Osteoblast (primary cell): ENCODE data around the gene NFATC3. TPM values are rescaled to one million over a fixed set of nuclear protein-coding genes. Genes with fewer than 3 reads are reported as not detected.

Source experiments
- DNase-seq: peaks from one replicate; pipeline ENCODE4 v3.0.0; 2011; ENCODE audit warnings: low spot score, mixed read lengths; ENCODE audit not compliant: insufficient read length; ENCODE audit errors: missing footprints
- H2AFZ ChIP-seq: 2 replicates; pipeline ENCODE4 v1.6.0; 2011; ENCODE audit warnings: mild to moderate bottlenecking, low read length
- H3K27ac ChIP-seq: 2 replicates; pipeline ENCODE4 v1.5.1; 2011; ENCODE audit warnings: mild to moderate bottlenecking, low read depth, low read length, moderate library complexity
- H3K27me3 ChIP-seq: 2 replicates; pipeline ENCODE4 v1.6.0; 2012; ENCODE audit warnings: mild to moderate bottlenecking, control low read depth, inconsistent platforms, low read length, moderate library complexity; ENCODE audit not compliant: insufficient read depth
- H3K36me3 ChIP-seq: 2 replicates; pipeline ENCODE4 v1.5.1; 2011; ENCODE audit warnings: mild to moderate bottlenecking, low read length, control low read depth, moderate library complexity; ENCODE audit not compliant: insufficient read depth
- H3K4me1 ChIP-seq: 2 replicates; pipeline ENCODE4 v1.5.1; 2011; ENCODE audit warnings: mild to moderate bottlenecking, low read length, control low read depth, moderate library complexity; ENCODE audit not compliant: insufficient read depth
- H3K4me2 ChIP-seq: 2 replicates; pipeline ENCODE4 v1.6.0; 2011; ENCODE audit warnings: mild to moderate bottlenecking, low read length; ENCODE audit not compliant: insufficient read depth
- H3K4me3 ChIP-seq: fragments of 200-600 bp; sonication (generic); 3 replicates; pipeline ENCODE4 v1.5.1; 2012; ENCODE audit warnings: mild to moderate bottlenecking, low read length, inconsistent platforms; ENCODE audit not compliant: insufficient read depth
- H3K79me2 ChIP-seq: 2 replicates; pipeline ENCODE4 v1.6.0; 2012; ENCODE audit warnings: mild to moderate bottlenecking, low read length, control low read depth, inconsistent platforms; ENCODE audit not compliant: insufficient read depth
- H3K9me3 ChIP-seq: 2 replicates; pipeline ENCODE4 v1.5.1; 2011; ENCODE audit warnings: low read depth, low read length, control low read depth
- H4K20me1 ChIP-seq: 2 replicates; pipeline ENCODE4 v1.6.0; 2012; ENCODE audit warnings: mild to moderate bottlenecking, low read length, control low read depth; ENCODE audit not compliant: insufficient read depth
- total RNA-seq: library from RNA; depleted of rRNA; stranded (reverse); fragments of >200 nt; gene quantifications from 2 replicates; pipeline ENCODE4 v1.2.3, GENCODE V29; 2012
- TF ChIP-seq, protein P1 (sequence below): IDR thresholded peaks from 2 replicates; pipeline ENCODE4 v1.5.1; 2011; ENCODE audit warnings: mild to moderate bottlenecking, low read depth, low read length, moderate library complexity; ENCODE audit errors: extremely low read depth

NFATC3 gene
- total RNA-seq, 1 donor, result 36.2 TPM

DNA sequence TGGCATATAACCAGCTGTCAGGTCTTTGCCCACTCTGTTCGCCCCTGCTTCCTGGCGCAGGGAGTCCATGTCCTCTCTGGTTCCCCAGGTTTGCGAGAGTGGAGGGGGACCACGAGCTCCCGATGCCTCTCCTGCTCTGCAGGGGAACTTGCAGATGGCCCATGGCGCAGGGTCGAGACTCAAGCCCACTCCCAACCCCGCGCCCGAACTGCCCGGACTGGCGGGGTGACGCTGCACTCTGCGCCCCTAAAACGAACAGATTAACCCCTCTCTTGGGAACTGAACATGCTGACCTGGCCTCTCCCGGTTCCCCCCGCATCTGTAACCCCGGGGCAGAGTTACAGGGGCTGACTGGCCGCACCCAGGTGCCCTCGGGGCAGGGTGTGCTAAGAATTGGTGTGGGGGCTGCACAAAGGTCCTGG, 159.3 kb downstream of the NFATC3 start:
- no peaks in the 10 kb centered on the region for H3K27me3 ChIP-seq
- DNase-seq, result peak; percentile 69
- H3K9me3 ChIP-seq, result no peaks in the 10 kb centered on the region
- H3K27ac ChIP-seq, result peak overlapping the region; percentile 66
- H3K79me2 ChIP-seq, result peaks cover 45% of the 10 kb centered on the region
- H4K20me1 ChIP-seq, result no peaks in the 10 kb centered on the region
- TF ChIP-seq, protein P1, sequence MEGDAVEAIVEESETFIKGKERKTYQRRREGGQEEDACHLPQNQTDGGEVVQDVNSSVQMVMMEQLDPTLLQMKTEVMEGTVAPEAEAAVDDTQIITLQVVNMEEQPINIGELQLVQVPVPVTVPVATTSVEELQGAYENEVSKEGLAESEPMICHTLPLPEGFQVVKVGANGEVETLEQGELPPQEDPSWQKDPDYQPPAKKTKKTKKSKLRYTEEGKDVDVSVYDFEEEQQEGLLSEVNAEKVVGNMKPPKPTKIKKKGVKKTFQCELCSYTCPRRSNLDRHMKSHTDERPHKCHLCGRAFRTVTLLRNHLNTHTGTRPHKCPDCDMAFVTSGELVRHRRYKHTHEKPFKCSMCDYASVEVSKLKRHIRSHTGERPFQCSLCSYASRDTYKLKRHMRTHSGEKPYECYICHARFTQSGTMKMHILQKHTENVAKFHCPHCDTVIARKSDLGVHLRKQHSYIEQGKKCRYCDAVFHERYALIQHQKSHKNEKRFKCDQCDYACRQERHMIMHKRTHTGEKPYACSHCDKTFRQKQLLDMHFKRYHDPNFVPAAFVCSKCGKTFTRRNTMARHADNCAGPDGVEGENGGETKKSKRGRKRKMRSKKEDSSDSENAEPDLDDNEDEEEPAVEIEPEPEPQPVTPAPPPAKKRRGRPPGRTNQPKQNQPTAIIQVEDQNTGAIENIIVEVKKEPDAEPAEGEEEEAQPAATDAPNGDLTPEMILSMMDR, result no peak
- H3K4me3 ChIP-seq, result peak overlapping the region; percentile 100
- peaks cover 23% of the 10 kb centered on the region for H3K4me1 ChIP-seq
- H3K4me2 ChIP-seq, result peak overlapping the region; percentile 99
- H2AFZ ChIP-seq, result peak overlapping the region; percentile 93
- H3K36me3 ChIP-seq, result no peaks in the 10 kb centered on the region

GRCh38 chr16:68244903-68245853, 160.0 kb downstream of the NFATC3 start, which contains the start of gene PLA2G15:
PLA2G15 (plus strand) TSS chr16:68245373; CDS start chr16:68245427, 54 bp downstream.
- Histone ChIP-seq H3K4me3 (peak within 1 kb of the TSS; percentile 100), H3K9me3 (no peaks in the 10 kb centered on the region), H3K4me2 (peak within 1 kb of the TSS; percentile 99), H4K20me1 (no peaks in the 10 kb centered on the region), H3K27ac (peak within 1 kb of the TSS; percentile 66), H3K36me3 (no peaks in the 10 kb centered on the region), H3K27me3 (no peaks in the 10 kb centered on the region), H2AFZ (peak within 1 kb of the TSS; percentile 93), H3K4me1 (peaks cover 23% of the 10 kb centered on the region), H3K79me2 (peaks cover 45% of the 10 kb centered on the region)
- TF ChIP-seq, protein P1, result no peak
- DNase-seq, result peak; percentile 99

DNA sequence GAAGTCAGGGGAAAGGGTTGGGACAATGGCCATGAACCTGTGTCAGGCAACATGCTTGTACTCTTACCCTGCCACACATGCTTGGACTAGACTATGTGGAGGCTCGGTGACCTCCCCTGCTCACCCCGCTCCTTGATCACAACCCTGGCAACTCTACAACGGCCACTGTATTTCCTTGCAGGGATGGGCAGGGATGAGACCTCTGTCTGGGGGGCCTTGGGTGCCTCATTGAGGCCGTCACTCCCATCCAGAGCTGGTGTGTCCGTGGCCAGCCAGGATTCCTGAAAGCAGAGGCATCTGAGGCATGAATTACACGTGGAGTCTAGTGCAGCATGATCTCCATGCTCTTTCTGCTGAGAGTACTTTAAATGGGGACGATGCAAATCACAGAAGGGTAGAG, 161.0 kb downstream of the NFATC3 start:
- no peaks in the 10 kb centered on the region for H3K27me3 ChIP-seq
- H4K20me1 ChIP-seq, result no peaks in the 10 kb centered on the region
- peak overlapping the region; percentile 100 for H3K4me3 ChIP-seq
- peak overlapping the region; percentile 99 for H3K4me2 ChIP-seq
- H3K79me2 ChIP-seq, result peaks cover 48% of the 10 kb centered on the region
- H3K9me3 ChIP-seq, result no peaks in the 10 kb centered on the region
- H2AFZ ChIP-seq, result no peak overlapping the region
- H3K27ac ChIP-seq, result peak overlapping the region; percentile 60
- DNase-seq, result peak; percentile 49
- TF ChIP-seq, protein P1, result no peak
- peaks cover 5% of the 10 kb centered on the region for H3K36me3 ChIP-seq
- H3K4me1 ChIP-seq, result peaks cover 23% of the 10 kb centered on the region

GRCh38 chr16:68246666-68247065, 161.5 kb downstream of the NFATC3 start:
- Histone ChIP-seq H3K27me3 (no peaks in the 10 kb centered on the region), H3K4me3 (no peak overlapping the region), H3K79me2 (peaks cover 48% of the 10 kb centered on the region), H4K20me1 (no peaks in the 10 kb centered on the region), H3K27ac (no peak overlapping the region), H2AFZ (no peak overlapping the region), H3K4me1 (peaks cover 23% of the 10 kb centered on the region), H3K9me3 (no peaks in the 10 kb centered on the region), H3K4me2 (peak overlapping the region; percentile 99), H3K36me3 (peaks cover 5% of the 10 kb centered on the region)
- DNase-seq, result peak; percentile 31
- TF ChIP-seq, protein P1, result no peak
